Endothelial cell of umbilical vein (primary cell): ENCODE measurements around the gene ZBTB46. TPM values are rescaled to one million over a fixed set of nuclear protein-coding genes. Genes with fewer than 3 reads are reported as not detected.

Source experiments
- BruUV-seq: library from RNA; stranded (reverse); fragments of 400-500 nt; replicated peaks from 2 replicates; lab custom pipeline; 2021; lab: Mats Ljungman, UMichigan
- CTCF ChIA-PET: fragments of 300-600, 350-600 bp; sonication (Branson Sonifier 250); formaldehyde crosslinking; loops from one replicate; lab custom pipeline; 2021; ENCODE audit warnings: antibody characterized with exemption, inconsistent platforms; lab: Charles Lee
- POLR2A ChIA-PET: fragments of 300-600, 350-600 bp; sonication (Branson Sonifier 250); formaldehyde crosslinking; loops from one replicate; lab custom pipeline; 2021; ENCODE audit warnings: antibody characterized with exemption, inconsistent platforms; lab: Charles Lee
- DNase-seq: peaks from one replicate; pipeline ENCODE4 v3.0.0-alpha.2; 2011; ENCODE audit warnings: low read depth, low spot score
- FAIRE-seq: peaks from 2 replicates; lab custom pipeline; 2011; peaks lifted over from hg19 to GRCh38; lab: Jason Lieb, UNC
- H2AFZ ChIP-seq: 2 replicates; pipeline ENCODE4 v1.6.0; 2012; ENCODE audit warnings: low read depth, low read length, control low read depth, inconsistent platforms
- H3K27ac ChIP-seq: 2 replicates; pipeline ENCODE4 v1.5.1; 2011; ENCODE audit warnings: low read depth, mild to moderate bottlenecking, control low read depth, low read length, moderate library complexity; ENCODE audit not compliant: insufficient read depth
- H3K27me3 ChIP-seq, 2 experiments: 2 replicates each; pipeline versions ENCODE4 v1.6.0 to v1.6.1; 2011; ENCODE audit warnings: low read length in 2 of 2, mixed read lengths in 1 of 2; ENCODE audit not compliant: control insufficient read depth in 2 of 2, insufficient read depth in 2 of 2
- H3K36me3 ChIP-seq, 2 experiments: 2 replicates in 1 of 2; 3 replicates in 1 of 2; pipeline ENCODE4 v1.5.1; 2011; ENCODE audit warnings: low read length in 2 of 2, mild to moderate bottlenecking in 1 of 2, moderate library complexity in 1 of 2; ENCODE audit not compliant: control insufficient read depth in 2 of 2, insufficient read depth in 2 of 2; ENCODE audit errors: extremely low read depth in 1 of 2
- H3K4me1 ChIP-seq: 3 replicates; pipeline ENCODE4 v1.5.1; 2011; ENCODE audit warnings: mild to moderate bottlenecking, low read length; ENCODE audit not compliant: control insufficient read depth, insufficient read depth; ENCODE audit errors: extremely low read depth
- H3K4me2 ChIP-seq: 2 replicates; pipeline ENCODE4 v1.6.1; 2011; ENCODE audit warnings: low read length, control low read depth, mixed read lengths; ENCODE audit not compliant: insufficient read depth
- H3K4me3 ChIP-seq, 3 experiments: fragments of 200-600 bp in 1 of 3; sonication (generic), shearing (Covaris generic) in 1 of 3; replicated peaks in 1 of 3; 2 replicates each; pipeline ENCODE4 v1.5.1; 2011 to 2016; ENCODE audit warnings: control low read depth in 3 of 3, low read length in 3 of 3, mild to moderate bottlenecking in 2 of 3, inconsistent platforms in 1 of 3, low read depth in 1 of 3, moderate library complexity in 1 of 3; ENCODE audit not compliant: insufficient read depth in 1 of 3
- H3K79me2 ChIP-seq: 2 replicates; pipeline ENCODE4 v1.6.0; 2012; ENCODE audit warnings: low read length, inconsistent platforms; ENCODE audit not compliant: control insufficient read depth, insufficient read depth
- H3K9ac ChIP-seq: replicated peaks from 2 replicates; pipeline ENCODE3; 2011; ENCODE audit warnings: low read length, control low read depth; ENCODE audit not compliant: insufficient read depth; ENCODE audit errors: extremely low read depth
- H3K9me1 ChIP-seq: replicated peaks from 3 replicates; pipeline ENCODE4 v1.6.0; 2011; ENCODE audit warnings: mild to moderate bottlenecking, low read length; ENCODE audit not compliant: control insufficient read depth, insufficient read depth; ENCODE audit errors: extremely low read depth
- H3K9me3 ChIP-seq: replicated peaks from 2 replicates; pipeline ENCODE4 v1.5.1; 2012; ENCODE audit warnings: low read length, inconsistent platforms; ENCODE audit not compliant: control insufficient read depth, insufficient read depth
- H4K20me1 ChIP-seq: replicated peaks from 2 replicates; pipeline ENCODE3; 2011; ENCODE audit warnings: mild to moderate bottlenecking, low read length; ENCODE audit not compliant: control insufficient read depth, insufficient read depth; ENCODE audit errors: extremely low read depth
- CTCF ChIP-seq, 2 donors: IDR thresholded peaks; 1 replicate in 1 of 2; 2 replicates in 1 of 2; pipeline ENCODE4 v1.5.1; 2011; ENCODE audit warnings: low read length in 2 of 2, mild to moderate bottlenecking in 2 of 2, moderate library complexity in 2 of 2, control low read depth in 1 of 2, inconsistent platforms in 1 of 2, low read depth in 1 of 2; ENCODE audit not compliant: insufficient read depth in 1 of 2; ENCODE audit errors: extremely low read depth in 1 of 2
- EZH2 ChIP-seq: IDR thresholded peaks from 2 replicates; pipeline ENCODE4 v1.6.1; 2012; ENCODE audit warnings: borderline replicate concordance, low read depth, mild to moderate bottlenecking, moderate library complexity, low read length, inconsistent platforms; ENCODE audit not compliant: severe bottlenecking
- FOS ChIP-seq: IDR thresholded peaks from 2 replicates; pipeline ENCODE4 v1.6.1; 2011; ENCODE audit warnings: mild to moderate bottlenecking, low read length, moderate library complexity, borderline replicate concordance; ENCODE audit not compliant: insufficient read depth
- GATA2 ChIP-seq: IDR thresholded peaks from 2 replicates; pipeline ENCODE4 v1.7.0; 2011; ENCODE audit warnings: low read depth, mild to moderate bottlenecking, moderate library complexity, mixed read lengths, low read length; ENCODE audit not compliant: insufficient read length, insufficient read depth
- JUN ChIP-seq: IDR thresholded peaks from 2 replicates; pipeline ENCODE4 v1.6.1; 2011; ENCODE audit warnings: borderline replicate concordance, low read depth; ENCODE audit not compliant: insufficient read length, insufficient read depth
- MAX ChIP-seq: IDR thresholded peaks from 2 replicates; pipeline ENCODE4 v1.6.1; 2011; ENCODE audit not compliant: insufficient read depth, insufficient read length
- MYC ChIP-seq: IDR thresholded peaks from one replicate; pipeline ENCODE4 v1.6.1; 2011; ENCODE audit warnings: mild to moderate bottlenecking, low read depth, low read length
- POLR2A ChIP-seq: IDR thresholded peaks from 2 replicates; pipeline ENCODE4 v1.6.1; 2012; ENCODE audit warnings: low read depth, mild to moderate bottlenecking, control low read depth, low read length
- POLR2AphosphoS5 ChIP-seq: IDR thresholded peaks from 2 replicates; pipeline ENCODE4 v1.6.1; 2012; ENCODE audit warnings: low read depth, mild to moderate bottlenecking, control low read depth, low read length, moderate library complexity; ENCODE audit not compliant: insufficient read depth
- dilution Hi-C: fragments of 300-500 bp; cut with MboI; formaldehyde crosslinking; loops from one replicate; pipeline ENCODE4 v1.15.0; 2019; ENCODE audit warnings: low sequenced_read_pairs; ENCODE audit not compliant: extremely low pct_ligation_motif_present
- intact Hi-C: fragments of 100-400 bp; cut with micrococcal nuclease; formaldehyde crosslinking; loops from one replicate; pipeline ENCODE4 v1.10.0; 2022
- polyA plus RNA-seq, 4 experiments: library from polyadenylated mRNA; depleted of rRNA in 3 of 4; stranded (reverse) in 3 of 4; unstranded in 1 of 4; fragments of >200 nt; gene quantifications; 2 replicates each; pipeline versions ENCODE4 v1.2.1 to v1.2.3, GENCODE V29; 2011 to 2012; ENCODE audit warnings: missing spikeins in 1 of 4
- total RNA-seq: library from RNA; stranded (reverse); gene quantifications from 2 replicates; pipeline ENCODE4 v1.2.3, GENCODE V29; 2021

ZBTB46 gene
- total and polyA plus RNA-seq, 2 donors (not counting 3 experiments of a cell fraction or from before 2014, with no cell fraction given): 1.3 to 7.1 TPM

- ChIA-PET POLR2A (no interaction called here), CTCF (no interaction called here)
- no peaks in the 10 kb centered on the region for H3K9me3 ChIP-seq
- H3K4me3 ChIP-seq: no peak overlapping the region
- H3K9me1 ChIP-seq: no peaks in the 10 kb centered on the region
- DNase-seq (no peak), FAIRE-seq (no peak)
- intact Hi-C loops: no loop called here
- H3K27me3 ChIP-seq: no peaks in the 10 kb centered on the region
- no peak overlapping the region for H2AFZ ChIP-seq
- TF ChIP-seq CTCF (IDR thresholded peaks at IDR 0.05; ENCODE audit: extremely low read depth in 1 of 2, insufficient read depth in 1 of 2, low read depth in 1 of 2, low read length in 2 of 2) (no peak), EZH2 (no peak), GATA2 (no peak), MYC (no peak), FOS (no peak), JUN (no peak), POLR2A (no peak), POLR2AphosphoS5 (no peak), MAX (no peak)
- H3K27ac ChIP-seq: no peak overlapping the region
- dilution Hi-C loops: no loop called here
- no peaks in the 10 kb centered on the region for H3K79me2 ChIP-seq
- peaks cover 9% of the 10 kb centered on the region for H3K4me1 ChIP-seq
- no peak overlapping the region for H3K9ac ChIP-seq
- BruUV-seq: no TSS peak
- no peak overlapping the region for H3K4me2 ChIP-seq
- peaks cover 0 to 19% of the 10 kb centered on the region in 2 experiments for H3K36me3 ChIP-seq
- no peaks in the 10 kb centered on the region for H4K20me1 ChIP-seq
These were observed 88.6 kb downstream of the ZBTB46 start for GRCh38 chr20:63742381-63743024.
